Fibroblast of skin of back (primary cell): ENCODE results near the gene NMNAT2.
"Not testable (repeated sequence)": the region's sequence is repeated elsewhere in the genome, so short reads cannot be mapped to it uniquely, and the experiment has no call there.

Source experiments
- DNase-seq: peaks from one replicate; pipeline ENCODE4 v3.0.0-alpha.2; 2013

NMNAT2 gene

DNA sequence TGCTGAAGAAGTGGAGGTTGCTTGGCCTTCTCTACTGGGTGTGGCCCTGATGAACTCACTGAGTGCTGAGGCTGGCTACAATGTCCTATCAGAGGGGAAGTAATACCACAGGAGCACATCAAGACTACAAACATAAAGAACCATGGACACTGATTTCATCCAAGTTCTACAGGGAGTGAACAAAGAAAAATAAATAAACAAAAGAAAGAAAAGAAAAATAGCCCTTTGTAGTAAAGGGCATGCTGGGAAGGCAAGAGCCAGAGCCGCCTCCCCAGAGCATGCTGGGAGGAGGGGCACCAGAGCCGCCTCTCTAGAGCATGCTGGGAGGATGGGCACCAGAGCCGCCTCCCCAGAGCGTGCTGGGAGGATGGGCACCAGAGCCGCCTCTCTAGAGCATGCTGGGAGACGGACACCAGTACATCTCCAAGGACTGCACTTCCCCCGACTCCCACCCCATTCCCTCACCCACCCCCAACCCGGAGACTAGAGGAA is 166.2 kb downstream of the NMNAT2 start:
- no peak for DNase-seq

GRCh38 chr1:183251101-183251958 is 166.8 kb downstream of the NMNAT2 start:
- no peak for DNase-seq

DNA sequence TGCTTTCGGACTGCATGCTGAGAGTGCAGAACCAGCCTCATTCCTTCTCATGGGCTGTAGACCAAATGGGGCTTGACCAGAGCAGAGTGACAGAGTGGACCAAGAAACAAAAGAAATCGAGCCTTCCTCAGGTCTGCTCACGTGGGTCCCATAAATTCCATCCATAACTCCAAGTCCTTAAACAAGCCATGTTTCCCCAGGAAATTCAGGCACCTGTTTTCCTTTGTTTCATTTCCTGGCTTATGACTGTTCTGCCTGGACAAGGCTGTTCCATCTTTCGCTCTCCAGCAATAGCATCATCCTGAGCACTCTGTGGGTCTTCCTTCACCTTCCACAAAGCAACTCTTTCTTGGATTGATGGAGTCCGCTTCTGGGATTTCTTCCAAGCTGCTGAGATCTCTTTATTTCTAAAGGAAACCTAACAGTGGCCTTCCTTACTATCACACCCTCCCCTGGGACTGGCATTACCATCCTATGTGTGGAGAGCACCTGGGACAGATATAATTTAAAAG is 168.2 kb downstream of the NMNAT2 start:
- DNase-seq: no peak

- DNase-seq: no peak
These were observed 169.0 kb downstream of the NMNAT2 start for GRCh38 chr1:183248989-183249691.

DNA sequence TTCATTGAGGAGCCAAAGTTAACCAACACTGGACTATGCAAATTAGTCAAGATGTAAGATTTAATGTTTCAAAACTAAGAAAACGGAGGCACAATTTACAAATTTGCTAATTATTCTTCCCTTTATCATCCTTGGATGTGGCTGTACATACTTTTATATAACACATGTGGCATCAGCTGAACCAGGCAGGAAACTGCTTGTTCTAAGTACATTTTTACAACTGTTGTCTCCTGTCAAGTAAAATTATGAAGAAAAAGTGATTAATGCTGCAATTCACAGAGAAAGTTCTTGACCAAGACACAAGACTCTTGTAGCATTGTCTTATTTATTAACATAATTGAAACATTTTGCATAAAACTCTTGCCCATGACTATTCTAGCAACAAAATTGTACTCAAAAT is 170.2 kb downstream of the NMNAT2 start:
- DNase-seq: no peak

DNA sequence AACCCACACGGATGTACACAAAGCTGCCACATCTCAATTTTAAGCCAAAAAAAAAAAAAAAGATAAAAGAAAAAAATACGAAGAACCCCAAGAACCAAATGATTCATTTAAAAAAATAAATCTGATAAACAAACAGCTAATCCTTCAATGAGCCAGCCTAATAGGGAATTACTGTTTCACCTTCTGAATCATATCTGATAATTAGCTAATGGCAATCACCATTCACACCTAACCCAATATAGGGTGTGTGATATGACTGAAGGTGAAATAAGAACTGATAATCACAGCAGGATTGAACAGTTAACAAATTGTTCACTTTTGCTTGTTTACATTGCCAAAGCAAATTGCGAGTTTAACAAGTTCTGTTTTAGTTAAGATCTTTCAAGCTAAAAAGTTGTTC is 170.7 kb downstream of the NMNAT2 start:
- DNase-seq: no peak

- no peak for DNase-seq
These were observed 171.1 kb downstream of the NMNAT2 start for GRCh38 chr1:183247066-183247465.

- no peak for DNase-seq
These were observed 171.7 kb downstream of the NMNAT2 start for GRCh38 chr1:183246436-183246835.

- no peak for DNase-seq
These were observed 172.8 kb downstream of the NMNAT2 start for GRCh38 chr1:183245357-183245756.

- peak; percentile 66 for DNase-seq
These were observed 173.7 kb downstream of the NMNAT2 start for GRCh38 chr1:183244466-183244865.

DNA sequence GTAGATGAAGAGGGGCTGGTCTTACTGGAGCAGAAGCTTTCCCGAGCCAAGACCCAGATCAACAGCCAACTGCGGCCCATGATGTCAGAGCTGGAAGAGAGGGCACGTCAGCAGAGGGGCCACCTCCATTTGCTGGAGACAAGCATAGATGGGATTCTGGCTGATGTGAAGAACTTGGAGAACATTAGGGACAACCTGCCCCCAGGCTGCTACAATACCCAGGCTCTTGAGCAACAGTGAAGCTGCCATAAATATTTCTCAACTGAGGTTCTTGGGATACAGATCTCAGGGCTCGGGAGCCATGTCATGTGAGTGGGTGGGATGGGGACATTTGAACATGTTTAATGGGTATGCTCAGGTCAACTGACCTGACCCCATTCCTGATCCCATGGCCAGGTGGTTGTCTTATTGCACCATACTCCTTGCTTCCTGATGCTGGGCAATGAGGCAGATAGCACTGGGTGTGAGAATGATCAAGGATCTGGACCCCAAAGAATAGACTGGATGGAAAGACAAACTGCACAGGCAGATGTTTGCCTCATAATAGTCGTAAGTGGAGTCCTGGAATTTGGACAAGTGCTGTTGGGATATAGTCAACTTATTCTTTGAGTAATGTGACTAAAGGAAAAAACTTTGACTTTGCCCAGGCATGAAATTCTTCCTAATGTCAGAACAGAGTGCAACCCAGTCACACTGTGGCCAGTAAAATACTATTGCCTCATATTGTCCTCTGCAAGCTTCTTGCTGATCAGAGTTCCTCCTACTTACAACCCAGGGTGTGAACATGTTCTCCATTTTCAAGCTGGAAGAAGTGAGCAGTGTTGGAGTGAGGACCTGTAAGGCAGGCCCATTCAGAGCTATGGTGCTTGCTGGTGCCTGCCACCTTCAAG is 174.8 kb downstream of the NMNAT2 start:
- DNase-seq: no peak

DNA sequence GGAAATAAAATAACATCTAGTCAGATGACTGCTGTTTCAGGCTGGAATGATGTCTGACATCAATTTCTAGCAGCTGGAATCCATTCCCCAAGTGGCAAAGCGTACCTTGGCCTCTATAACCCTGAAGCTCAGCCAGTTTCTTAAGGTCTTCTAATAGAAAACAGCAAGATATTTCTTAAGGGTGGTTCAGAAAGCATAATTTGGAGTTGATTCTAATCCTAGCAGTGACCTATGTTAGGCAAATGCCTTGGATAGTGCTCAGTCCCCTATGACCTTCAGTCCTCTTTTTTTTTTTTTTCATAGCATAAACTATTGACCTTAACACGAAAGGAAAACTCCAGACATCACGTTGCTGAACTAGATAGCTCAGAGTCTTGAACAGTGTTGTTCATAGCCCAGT is 175.6 kb downstream of the NMNAT2 start:
- no peak for DNase-seq

GRCh38 chr1:183241471-183241870 is 176.7 kb downstream of the NMNAT2 start:
- peak; percentile 52 for DNase-seq

GRCh38 chr1:183240853-183241252 is 177.3 kb downstream of the NMNAT2 start:
- not testable (repeated sequence) for DNase-seq

- no peak for DNase-seq
These were observed 177.7 kb downstream of the NMNAT2 start for GRCh38 chr1:183240526-183240825.

- no peak for DNase-seq
These were observed 178.2 kb downstream of the NMNAT2 start for GRCh38 chr1:183239793-183240525.

DNA sequence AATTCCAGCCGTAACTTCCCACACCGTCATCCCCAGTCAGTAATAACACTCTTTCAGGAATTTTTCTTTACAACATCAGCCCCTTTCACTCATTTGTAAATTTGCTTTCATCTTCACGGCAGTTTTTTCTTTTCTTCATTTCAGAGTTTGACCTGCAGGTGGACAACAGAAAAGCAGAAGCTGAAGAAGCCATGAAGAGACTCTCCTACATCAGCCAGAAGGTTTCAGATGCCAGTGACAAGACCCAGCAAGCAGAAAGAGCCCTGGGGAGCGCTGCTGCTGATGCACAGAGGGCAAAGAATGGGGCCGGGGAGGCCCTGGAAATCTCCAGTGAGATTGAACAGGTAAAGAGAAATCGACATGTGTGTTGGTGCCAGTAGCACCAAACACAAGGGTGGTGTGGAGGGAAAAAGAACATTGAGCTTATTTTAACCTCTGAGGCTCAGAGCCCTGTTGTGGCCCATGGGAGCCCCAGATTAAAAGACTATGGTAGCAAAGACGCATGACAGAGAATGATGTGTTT is 178.9 kb downstream of the NMNAT2 start:
- no peak for DNase-seq

GRCh38 chr1:183238071-183238470 is 180.1 kb downstream of the NMNAT2 start:
- DNase-seq: peak; percentile 79

DNA sequence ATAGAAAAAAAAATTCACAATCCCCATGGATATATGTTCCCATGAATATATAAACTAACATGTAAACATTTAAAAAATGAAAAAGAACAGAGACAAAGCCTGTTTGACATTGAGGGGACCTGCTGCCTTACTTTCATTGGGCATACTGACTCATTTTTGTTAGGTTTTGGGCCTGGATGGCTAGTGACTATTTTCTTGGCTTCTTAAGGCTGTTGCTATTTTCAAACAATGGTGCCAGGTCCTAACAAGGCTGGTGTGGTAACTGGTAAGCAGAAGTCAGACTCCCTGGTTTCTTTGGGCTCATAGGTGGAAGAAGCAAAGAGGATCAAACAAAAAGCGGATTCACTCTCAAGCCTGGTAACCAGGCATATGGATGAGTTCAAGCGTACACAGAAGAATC is 181.1 kb downstream of the NMNAT2 start:
- DNase-seq: no peak

- DNase-seq: no peak
These were observed 181.9 kb downstream of the NMNAT2 start for GRCh38 chr1:183236158-183236725.

GRCh38 chr1:183235503-183235902 is 182.7 kb downstream of the NMNAT2 start:
- peak; percentile 42 for DNase-seq
